Measurements from ENCODE around the gene TAF1A.

Gene TAF1A

DNA sequence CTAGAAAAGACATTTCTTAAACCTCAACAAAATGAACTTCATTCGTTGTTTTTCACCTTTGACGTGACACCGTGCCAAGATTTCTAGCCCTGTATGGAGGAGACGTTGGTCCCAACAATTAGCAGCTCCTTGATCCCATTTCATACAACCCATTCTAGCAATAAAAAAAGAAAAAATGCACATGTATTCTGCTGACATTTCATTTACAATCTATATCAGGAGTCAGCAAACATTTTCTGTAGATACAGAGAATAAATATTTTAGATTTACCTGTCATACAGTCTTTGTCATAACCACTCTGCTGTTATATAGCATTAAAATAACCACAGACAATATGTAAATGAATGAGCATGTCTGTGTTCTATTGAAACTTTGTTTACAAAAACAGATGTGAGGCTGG, 7.0 kb upstream of the TAF1A start:
- no peak for DNase-seq (ENCODE audit: low read depth in 2 of 2)

DNA sequence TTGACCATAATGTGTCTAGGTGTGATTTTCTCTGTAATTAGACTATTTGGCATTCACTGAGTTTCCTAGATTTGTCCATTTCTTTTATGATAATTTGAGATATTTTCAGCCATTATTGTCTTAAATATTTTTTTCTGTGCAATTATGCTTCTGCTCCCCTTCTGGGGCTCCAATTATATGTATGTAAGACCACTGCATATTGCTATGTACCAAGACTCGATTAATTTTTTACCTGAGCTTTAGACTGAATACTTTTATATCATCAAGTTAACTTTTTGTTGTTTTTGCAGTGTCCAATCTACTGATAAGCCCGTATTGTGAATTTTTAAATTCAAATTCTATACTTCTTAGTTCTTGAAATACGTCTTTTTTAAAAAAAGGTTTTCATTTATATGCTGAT, 5.1 kb upstream of the TAF1A start:
- no peak for DNase-seq (ENCODE audit: low read depth in 2 of 2)

DNA sequence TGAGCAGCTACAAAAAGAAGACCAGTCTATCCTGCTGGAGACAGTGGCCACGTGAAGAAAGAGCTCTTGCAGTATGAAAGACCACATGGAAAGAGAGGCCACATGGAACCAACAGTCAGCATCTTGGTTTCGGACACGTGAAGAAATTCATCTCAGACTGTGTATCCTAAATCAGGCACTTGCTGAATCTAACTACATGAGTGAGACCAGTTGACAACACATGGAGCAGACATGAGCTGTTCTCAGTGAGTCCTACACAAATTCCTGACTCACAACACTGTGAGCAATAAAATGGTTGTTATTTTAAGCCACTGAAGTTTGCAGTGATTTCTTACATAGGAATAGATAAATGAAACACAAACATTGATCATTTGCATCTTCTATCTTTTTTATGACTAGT, 2.4 kb upstream of the TAF1A start:
- DNase-seq (ENCODE audit: low read depth in 2 of 2): no peak

GRCh38 chr1:222588135-222588534, 1.6 kb downstream of the TAF1A start:
- DNase-seq (ENCODE audit: low read depth in 2 of 2): no peak

GRCh38 chr1:222586842-222587241, 2.9 kb downstream of the TAF1A start:
- no peak for DNase-seq (ENCODE audit: low read depth in 2 of 2)

- DNase-seq (ENCODE audit: low read depth in 2 of 2): no peak
Measured at GRCh38 chr1:222583079-222583478, 6.7 kb downstream of the TAF1A start.

DNA sequence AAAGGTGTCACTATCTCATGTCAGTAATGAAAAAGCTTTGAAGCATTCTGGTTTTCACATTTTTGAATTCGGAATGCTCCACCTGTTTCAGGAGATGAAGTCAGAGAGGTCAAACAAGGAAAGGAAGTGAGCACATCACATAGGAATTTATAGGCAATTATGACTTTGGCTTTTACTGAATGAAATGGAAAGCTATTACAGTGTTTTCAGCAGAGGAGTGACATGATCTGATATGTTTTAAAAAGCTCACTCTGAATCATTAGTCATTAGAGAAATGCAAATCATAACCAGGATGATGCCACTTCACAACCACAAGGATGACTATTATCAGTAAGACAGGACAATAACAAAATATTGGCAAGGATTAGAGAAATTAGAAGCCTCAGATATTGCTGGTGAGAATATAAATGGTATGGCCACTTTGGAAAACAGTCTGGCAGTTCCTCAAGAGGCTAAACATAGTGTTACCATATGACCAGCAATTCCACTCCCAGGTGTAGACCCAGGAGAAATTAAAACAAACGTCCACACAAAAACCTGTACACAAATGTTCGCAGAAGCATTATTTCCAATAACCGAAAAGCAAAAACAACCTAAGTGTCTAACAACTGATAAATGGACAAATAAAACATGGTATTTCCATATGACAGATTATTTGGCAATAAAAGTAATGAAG, 7.5 kb downstream of the TAF1A start:
- no peak for DNase-seq (ENCODE audit: low read depth in 2 of 2)

GRCh38 chr1:222579316-222579715, 10.4 kb downstream of the TAF1A start:
- no peak for DNase-seq (ENCODE audit: low read depth in 2 of 2)

DNA sequence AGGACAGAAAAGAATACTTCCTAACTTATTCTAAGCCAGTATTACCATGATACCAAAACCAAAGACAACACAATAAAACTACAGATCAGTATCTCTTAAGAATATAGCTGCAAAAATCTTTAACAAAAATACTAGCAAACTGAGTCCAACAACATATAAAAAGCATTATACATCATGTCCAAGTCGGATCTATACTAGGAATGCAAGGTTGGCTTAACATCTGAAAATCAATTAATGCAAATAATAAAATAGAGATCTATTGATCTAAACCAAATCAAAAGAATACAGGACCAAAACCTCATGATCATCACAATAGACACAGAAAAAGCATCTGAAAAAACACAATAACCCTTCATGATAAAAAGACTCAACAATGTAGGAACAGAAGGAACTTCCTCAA, 18.9 kb downstream of the TAF1A start:
- no peak for DNase-seq (ENCODE audit: low read depth in 2 of 2)

DNA sequence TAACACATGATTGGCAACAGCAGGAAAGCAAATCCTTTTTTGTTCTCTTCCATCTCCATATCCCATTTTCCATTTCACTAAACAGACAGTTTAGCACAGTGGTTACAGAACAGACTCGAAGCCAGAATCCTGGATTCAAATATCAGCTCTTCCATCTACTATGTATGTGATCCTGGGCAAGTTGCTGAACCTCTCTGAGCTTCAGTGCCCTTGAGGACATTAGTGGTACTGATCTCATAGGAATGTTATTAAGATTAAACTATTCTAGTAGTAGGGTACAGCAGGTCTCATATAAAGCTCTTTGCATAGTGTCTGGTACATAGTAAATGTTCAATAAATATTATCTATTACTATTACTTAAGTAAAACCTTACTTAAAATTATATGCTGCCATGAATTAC, 28.1 kb downstream of the TAF1A start:
- no peak for DNase-seq (ENCODE audit: low read depth in 2 of 2)

DNA sequence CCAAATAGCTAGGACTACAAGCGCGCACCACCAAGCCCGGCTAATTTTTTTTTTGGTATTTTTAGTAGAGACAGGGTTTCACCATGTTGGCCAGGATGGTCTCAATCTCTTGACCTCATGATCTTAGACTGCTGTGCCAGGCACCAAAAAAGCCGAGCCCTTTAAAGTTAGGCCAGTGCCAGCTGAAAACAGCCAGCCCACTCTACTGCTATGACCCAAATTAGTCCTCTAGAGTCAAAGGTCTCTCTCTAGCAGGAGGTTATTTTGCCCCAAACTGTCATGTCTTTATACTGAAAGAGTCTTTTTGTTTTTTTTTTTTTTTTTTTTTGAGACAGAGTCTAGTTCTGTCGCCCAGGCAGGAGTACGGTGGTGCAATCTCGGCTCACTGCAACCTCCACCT, 32.2 kb downstream of the TAF1A start:
- DNase-seq (ENCODE audit: low read depth in 2 of 2): no peak

- DNase-seq (ENCODE audit: low read depth in 2 of 2): no peak
Measured at GRCh38 chr1:222557148-222557547, 32.6 kb downstream of the TAF1A start.

DNA sequence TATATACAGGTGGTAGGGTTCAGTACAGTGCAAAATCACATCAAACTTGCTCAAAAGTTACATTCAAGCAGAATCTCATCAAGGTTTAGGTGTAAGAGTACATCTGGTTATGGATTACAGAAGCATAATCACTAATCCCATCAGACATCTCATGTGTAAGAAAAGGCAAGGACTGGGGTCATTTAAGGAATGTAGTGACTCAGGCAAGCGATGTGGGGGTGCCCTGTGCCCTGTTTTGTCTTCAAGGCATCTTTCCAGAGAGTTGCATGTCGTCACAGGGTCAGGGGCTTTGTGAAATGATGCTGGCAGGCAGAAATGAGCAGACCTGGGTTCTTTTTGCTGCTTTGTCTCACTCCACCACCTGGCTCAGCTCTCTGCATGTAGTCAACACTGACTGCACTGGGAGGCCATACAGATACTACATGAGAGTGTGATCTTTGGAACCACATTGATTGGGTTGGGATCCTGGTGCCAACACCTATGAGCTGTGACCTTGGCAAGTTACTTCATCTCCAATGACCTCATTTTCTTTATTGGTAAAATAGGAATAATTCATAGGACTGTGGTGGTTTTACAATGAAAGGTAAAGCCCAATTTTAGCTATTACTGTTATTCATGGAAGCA, 33.6 kb downstream of the TAF1A start:
- DNase-seq (ENCODE audit: low read depth in 2 of 2): no peak

- DNase-seq (ENCODE audit: low read depth in 2 of 2): no peak
Measured at GRCh38 chr1:222554177-222554576, 35.6 kb downstream of the TAF1A start.

DNA sequence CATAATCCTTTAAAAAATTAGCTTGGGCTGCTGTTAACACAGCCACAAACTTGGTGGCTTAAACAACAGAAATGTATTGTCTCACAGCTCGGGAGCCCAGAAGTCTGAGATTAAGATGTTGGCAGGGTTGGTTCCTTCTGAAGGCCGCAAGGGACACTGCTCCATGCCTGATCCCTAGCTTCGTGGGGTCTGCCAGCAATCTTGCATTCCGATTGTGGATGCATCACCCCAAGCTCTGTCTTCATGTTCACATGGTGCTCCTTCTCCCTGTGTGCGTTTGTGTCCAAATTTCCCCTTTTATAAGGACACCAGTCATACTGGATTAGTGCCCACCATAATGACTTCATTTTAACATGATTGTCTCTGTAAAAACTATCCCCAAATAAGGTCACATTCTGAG, 36.9 kb downstream of the TAF1A start:
- no peak for DNase-seq (ENCODE audit: low read depth in 2 of 2)

DNA sequence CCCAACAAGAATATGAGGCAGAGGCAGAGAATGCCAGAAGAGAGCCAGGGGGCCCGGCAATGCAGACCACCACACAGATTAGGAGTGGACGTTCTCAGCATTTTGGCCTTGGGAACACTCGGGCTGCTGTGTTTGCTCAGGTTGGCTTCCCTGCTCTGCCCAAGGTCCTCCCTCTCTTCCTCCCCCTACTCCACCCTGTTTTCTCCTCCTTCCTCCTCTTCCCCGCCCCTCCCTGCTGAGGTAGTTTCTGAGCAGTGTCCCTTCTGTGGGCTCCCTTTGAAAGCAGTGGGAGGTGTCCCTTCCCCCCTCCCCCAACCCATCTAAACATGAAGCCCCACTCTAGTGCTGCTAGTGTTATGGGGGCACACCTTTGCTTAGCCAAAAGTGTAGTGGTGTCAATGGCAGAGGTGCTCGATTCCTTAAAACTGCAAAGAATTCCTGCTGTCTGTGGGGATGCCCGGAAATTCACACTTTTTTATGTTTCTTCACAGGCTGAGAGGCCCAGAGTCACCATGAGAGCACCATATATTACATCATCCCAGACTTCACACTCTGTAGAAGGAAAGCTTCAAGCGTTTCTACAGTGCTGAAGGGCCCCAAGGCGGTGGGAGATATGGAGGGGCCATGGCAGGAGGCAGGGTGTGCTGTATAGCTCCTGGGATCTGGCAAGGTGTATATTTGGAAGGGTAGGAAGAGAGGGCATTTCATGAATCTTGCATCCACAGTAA, 41.6 kb downstream of the TAF1A start, which contains the start of gene HHIPL2:
HHIPL2 (minus strand) TSS at position 161 of the 728 bp plus-strand sequence; CDS start at position 101, 60 bp downstream.
- no peak for DNase-seq (ENCODE audit: low read depth in 2 of 2)

GRCh38 chr1:222547260-222547614, 42.5 kb downstream of the TAF1A start:
- DNase-seq (ENCODE audit: low read depth in 2 of 2): no peak

GRCh38 chr1:222546548-222547259, 43.0 kb downstream of the TAF1A start:
- no peak for DNase-seq (ENCODE audit: low read depth in 2 of 2)

- DNase-seq (ENCODE audit: low read depth in 2 of 2): no peak
Measured at GRCh38 chr1:222546091-222546490, 43.6 kb downstream of the TAF1A start.

DNA sequence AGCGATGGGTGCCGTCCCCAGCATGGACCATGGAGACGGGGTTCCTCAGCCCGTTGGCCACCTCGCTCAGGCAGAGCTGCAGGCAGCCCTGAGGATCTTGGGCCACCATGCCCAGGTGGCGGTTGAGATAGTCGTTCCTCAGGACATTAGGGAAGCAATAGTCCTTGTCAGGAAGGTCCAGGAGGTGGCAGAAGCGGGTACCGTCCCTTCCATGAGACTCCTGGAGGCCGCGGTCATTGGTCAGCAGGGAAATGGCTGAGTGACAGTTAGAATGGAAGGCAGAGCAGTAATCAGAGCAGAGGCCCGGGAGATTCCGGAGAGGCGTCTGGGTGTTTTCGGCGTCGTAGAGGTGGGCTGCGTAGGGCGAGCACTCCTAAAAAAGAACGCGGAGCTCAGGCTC, 45.9 kb downstream of the TAF1A start:
- DNase-seq (ENCODE audit: low read depth in 2 of 2): no peak

DNA sequence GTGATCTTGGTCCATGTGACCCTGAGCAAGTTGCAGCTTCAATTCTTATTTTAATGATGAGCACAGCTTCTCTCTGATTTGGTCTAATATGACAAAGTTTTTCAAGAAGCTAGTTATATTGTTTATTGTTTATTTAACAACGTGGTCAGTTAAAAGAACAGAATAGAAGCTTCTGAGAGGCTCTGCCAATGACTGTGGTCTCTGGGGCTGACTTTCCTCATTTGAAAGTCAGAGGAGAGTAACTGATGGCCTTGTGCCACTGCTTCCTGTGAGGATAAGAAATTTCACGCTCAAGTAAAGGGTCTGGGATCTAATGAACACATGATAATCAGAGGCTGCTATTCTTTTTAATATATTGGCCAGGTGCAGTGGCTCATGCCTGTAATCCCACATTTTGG, 49.1 kb downstream of the TAF1A start:
- DNase-seq (ENCODE audit: low read depth in 2 of 2): no peak

GRCh38 chr1:222539951-222540597, 49.7 kb downstream of the TAF1A start:
- DNase-seq (ENCODE audit: low read depth in 2 of 2): no peak

All from stimulated activated CD4-positive, alpha-beta T cell treated with anti-CD3 and anti-CD28 coated beads, Interleukin-1b, Interleukin-23, amount 100 ng/mL, for 4 hours (primary cell).